ENCODE measurements around the gene SYTL1.

Gene SYTL1

GRCh38 chr1:27353166-27353565 lies 11.3 kb downstream of the SYTL1 start:
- TF ChIP-seq ZBTB7A (IDR thresholded peaks at IDR 0.05; ENCODE audit: low read depth) (no peak), FOXM1 (IDR thresholded peaks at IDR 0.05; ENCODE audit: borderline replicate concordance, low read depth) (no peak), CEBPB (IDR thresholded peaks at IDR 0.05) (no peak), CREB1 (IDR thresholded peaks at IDR 0.05; ENCODE audit: low read depth) (no peak), TEAD4 (IDR thresholded peaks at IDR 0.05) (no peak), RAD21 (IDR thresholded peaks at IDR 0.05; ENCODE audit: low read depth) (no peak), MAX (IDR thresholded peaks at IDR 0.05) (no peak), USF1 (IDR thresholded peaks at IDR 0.05) (no peak), TCF12 (IDR thresholded peaks at IDR 0.05; ENCODE audit: low read depth) (no peak), YY1 (IDR thresholded peaks at IDR 0.05; ENCODE audit: low read depth) (no peak), NFIC (IDR thresholded peaks at IDR 0.05) (no peak), REST (IDR thresholded peaks at IDR 0.05; ENCODE audit: low read depth) (no peak), EP300 (IDR thresholded peaks at IDR 0.05; ENCODE audit: borderline replicate concordance) (no peak), EGR1 (IDR thresholded peaks at IDR 0.05) (no peak), TAF1 (IDR thresholded peaks at IDR 0.05; ENCODE audit: low read depth) (no peak)

DNA sequence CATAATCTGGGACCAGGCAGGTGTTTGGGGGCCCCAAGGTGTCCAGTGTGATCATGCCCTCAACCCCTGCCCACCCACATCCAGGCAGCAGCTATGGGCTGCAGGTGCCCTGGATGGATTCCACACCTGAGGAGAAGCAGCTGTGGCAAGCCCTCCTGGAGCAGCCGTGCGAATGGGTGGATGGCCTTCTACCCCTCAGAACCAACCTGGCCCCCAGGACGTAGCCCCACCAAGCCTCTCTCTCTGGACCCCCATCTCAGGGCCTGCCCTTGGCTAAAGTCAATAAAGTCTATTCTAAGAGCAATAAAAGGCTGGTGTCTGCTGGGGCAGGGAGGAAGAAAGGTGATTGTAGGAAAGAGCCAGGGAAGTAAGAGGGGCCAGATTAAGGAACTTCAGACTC lies 11.8 kb downstream of the SYTL1 start:
- TF ChIP-seq TAF1 (IDR thresholded peaks at IDR 0.05; ENCODE audit: low read depth) (no peak), ZBTB7A (IDR thresholded peaks at IDR 0.05; ENCODE audit: low read depth) (no peak), FOXM1 (IDR thresholded peaks at IDR 0.05; ENCODE audit: borderline replicate concordance, low read depth) (no peak), TCF12 (IDR thresholded peaks at IDR 0.05; ENCODE audit: low read depth) (no peak), REST (IDR thresholded peaks at IDR 0.05; ENCODE audit: low read depth) (no peak), CREB1 (IDR thresholded peaks at IDR 0.05; ENCODE audit: low read depth) (no peak), YY1 (IDR thresholded peaks at IDR 0.05; ENCODE audit: low read depth) (no peak), NFIC (IDR thresholded peaks at IDR 0.05) (no peak), EP300 (IDR thresholded peaks at IDR 0.05; ENCODE audit: borderline replicate concordance) (no peak), MAX (IDR thresholded peaks at IDR 0.05) (no peak), RAD21 (IDR thresholded peaks at IDR 0.05; ENCODE audit: low read depth) (no peak), EGR1 (IDR thresholded peaks at IDR 0.05) (no peak), TEAD4 (IDR thresholded peaks at IDR 0.05) (no peak), CEBPB (IDR thresholded peaks at IDR 0.05) (no peak), USF1 (IDR thresholded peaks at IDR 0.05) (no peak)

GRCh38 chr1:27355683-27356082 lies 13.9 kb downstream of the SYTL1 start:
- no peak for TF ChIP-seq TEAD4 (IDR thresholded peaks at IDR 0.05)
- TF ChIP-seq EP300 (IDR thresholded peaks at IDR 0.05; ENCODE audit: borderline replicate concordance), result no peak
- no peak for TF ChIP-seq CREB1 (IDR thresholded peaks at IDR 0.05; ENCODE audit: low read depth)

DNA sequence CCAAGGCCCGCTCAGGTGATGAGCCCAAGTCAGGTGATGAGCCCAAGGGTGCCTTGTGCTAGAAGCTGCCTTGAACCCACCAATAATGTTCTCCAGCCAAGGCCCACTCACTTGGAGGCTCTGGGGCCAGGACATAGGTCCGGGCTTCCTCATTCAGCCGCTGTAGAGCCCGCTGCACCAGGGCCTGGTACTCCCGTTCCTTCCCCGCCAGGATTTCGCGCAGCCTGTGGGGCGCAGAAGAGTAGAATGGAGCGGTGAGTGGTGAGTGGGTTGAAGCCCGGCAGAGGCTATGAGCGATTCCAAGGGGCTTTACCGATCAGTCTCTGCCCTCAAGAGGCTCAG lies 14.4 kb downstream of the SYTL1 start:
- no peak for TF ChIP-seq CEBPB (IDR thresholded peaks at IDR 0.05)
- no peak for TF ChIP-seq CREB1 (IDR thresholded peaks at IDR 0.05; ENCODE audit: low read depth)
- TF ChIP-seq ZBTB7A (IDR thresholded peaks at IDR 0.05; ENCODE audit: low read depth), result no peak
- TF ChIP-seq USF1 (IDR thresholded peaks at IDR 0.05), result no peak
- TF ChIP-seq TCF12 (IDR thresholded peaks at IDR 0.05; ENCODE audit: low read depth), result no peak

DNA sequence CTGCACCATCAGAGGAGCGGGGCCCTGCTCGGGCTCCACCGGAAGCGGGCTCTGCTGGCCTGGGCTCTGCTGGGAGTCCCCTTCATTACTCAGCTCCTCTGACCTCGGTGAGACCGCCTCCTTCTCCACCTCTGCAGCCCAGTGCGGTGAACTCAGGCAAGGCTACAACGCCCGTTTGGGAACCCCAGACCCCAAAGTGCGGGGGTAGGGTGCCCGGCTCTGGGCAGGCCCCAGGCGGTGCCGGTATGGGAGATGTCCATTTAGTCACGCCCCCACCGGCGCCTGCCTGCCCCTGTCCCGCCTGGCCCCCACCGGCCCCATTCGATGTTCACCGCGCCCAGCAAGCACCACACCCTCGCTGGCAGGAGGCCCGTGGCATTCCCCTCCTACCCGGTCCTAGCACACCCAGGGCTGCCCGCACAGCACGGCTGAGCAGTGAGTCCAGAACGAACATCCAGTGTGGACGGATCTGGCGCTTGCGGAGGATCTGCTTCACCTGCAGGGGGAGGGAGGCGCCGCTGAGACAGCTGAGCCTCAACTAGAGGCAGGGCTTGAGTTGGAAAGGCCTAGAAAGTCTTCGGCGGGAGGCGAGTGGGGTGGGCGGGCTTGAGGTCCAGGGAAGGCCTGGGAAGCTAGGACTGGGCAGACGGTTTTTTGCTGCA lies 14.9 kb downstream of the SYTL1 start:
- TF ChIP-seq REST (IDR thresholded peaks at IDR 0.05; ENCODE audit: low read depth) (no peak), TAF1 (IDR thresholded peaks at IDR 0.05; ENCODE audit: low read depth) (no peak), CREB1 (IDR thresholded peaks at IDR 0.05; ENCODE audit: low read depth) (no peak), TEAD4 (IDR thresholded peaks at IDR 0.05) (no peak), CEBPB (IDR thresholded peaks at IDR 0.05) (no peak), TCF12 (IDR thresholded peaks at IDR 0.05; ENCODE audit: low read depth) (no peak), YY1 (IDR thresholded peaks at IDR 0.05; ENCODE audit: low read depth) (no peak), EGR1 (IDR thresholded peaks at IDR 0.05) (no peak), FOXM1 (IDR thresholded peaks at IDR 0.05; ENCODE audit: borderline replicate concordance, low read depth) (no peak), USF1 (IDR thresholded peaks at IDR 0.05) (no peak), ZBTB7A (IDR thresholded peaks at IDR 0.05; ENCODE audit: low read depth) (no peak), MAX (IDR thresholded peaks at IDR 0.05) (no peak), EP300 (IDR thresholded peaks at IDR 0.05; ENCODE audit: borderline replicate concordance) (no peak), RAD21 (IDR thresholded peaks at IDR 0.05; ENCODE audit: low read depth) (no peak), NFIC (IDR thresholded peaks at IDR 0.05) (no peak; the same call in 1 of the 2 replicates)
